ENCODE data around the gene NDUFA8. TPM values are rescaled to one million over a fixed set of nuclear protein-coding genes. Genes with fewer than 3 reads are reported as not detected.

Gene NDUFA8
- polyA plus RNA-seq, 1 of the 3 experiments (the other 2 are of a cell fraction) = 116 TPM

GRCh38 chr9:122207096-122207495 is 47.5 kb upstream of the NDUFA8 start:
- Histone ChIP-seq H3K27ac (ENCODE audit: low read depth in 2 of 2, low read length in 1 of 2) (no peak overlapping the region), H3K9me2 (no peaks in the 10 kb centered on the region)
- POLR2A ChIA-PET = no interaction called here

More at GRCh38 chr9:122207096-122207495, 47.5 kb upstream of the NDUFA8 start:
- Histone ChIP-seq H3K9ac (no peak overlapping the region), H4K20me1 (ENCODE audit: insufficient read depth) (no peaks in the 10 kb centered on the region), H3K4me3 (ENCODE audit: low read depth in 2 of 2, low read length in 1 of 2) (no peak overlapping the region), H3F3A (replicated peaks; ENCODE audit: insufficient read depth) (no peaks in the 10 kb centered on the region), H3K36me3 (replicated peaks in 1 of 2; ENCODE audit: control insufficient read depth in 1 of 2, insufficient read depth in 2 of 2, low read length in 1 of 2) (no peaks in the 10 kb centered on the region), H2AFZ (ENCODE audit: low read depth) (no peak overlapping the region), H3K79me2 (ENCODE audit: insufficient read depth) (no peaks in the 10 kb centered on the region), H3K9me3 (no peaks in the 10 kb centered on the region), H3K27me3 (ENCODE audit: insufficient read depth) (peaks cover 45% of the 10 kb centered on the region), H3K4me1 (ENCODE audit: control insufficient read depth in 1 of 2, insufficient read depth in 2 of 2, low read depth in 1 of 2, low read length in 1 of 2) (peaks cover 0 to 10% of the 10 kb centered on the region in 2 experiments; a peak in 1 of 4 replicates), H3K4me2 (no peak overlapping the region)
- 81% methylated on average over 6 of the region's 9 CpGs for WGBS (ENCODE audit: low lambda C conversion rate)
- CTCF ChIA-PET = interaction anchor here (0.9 to 1.4 kb wide), 3 partner anchors 49 to 84 kb away, joined by 3 to 5 read pairs (median 4); no protein-coding TSS in a partner anchor
- DNase-seq = no peak
- TF ChIP-seq NFIC (IDR thresholded peaks at IDR 0.05; ENCODE audit: borderline replicate concordance) = no peak
- TF ChIP-seq FOSL2 (IDR thresholded peaks at IDR 0.05; ENCODE audit: borderline replicate concordance, low read depth) = no peak
- TF ChIP-seq NRF1 (IDR thresholded peaks at IDR 0.05; ENCODE audit: low read depth, low read length) = no peak
- no peak for TF ChIP-seq CHD2 (IDR thresholded peaks at IDR 0.05; ENCODE audit: low read length, partially characterized antibody)
- TF ChIP-seq SMC3 (IDR thresholded peaks at IDR 0.05; ENCODE audit: low read depth, low read length) = no peak
- TF ChIP-seq ELF1 (IDR thresholded peaks at IDR 0.05) = no peak
- no peak for TF ChIP-seq RXRA (IDR thresholded peaks at IDR 0.05; ENCODE audit: borderline replicate concordance, low read depth)
- TF ChIP-seq TCF12 (IDR thresholded peaks at IDR 0.05) = no peak
- TF ChIP-seq FOXM1 (IDR thresholded peaks at IDR 0.05; ENCODE audit: low read depth) = no peak
- TF ChIP-seq USF1 (IDR thresholded peaks at IDR 0.05; ENCODE audit: borderline replicate concordance, low read depth) = no peak
- no peak for TF ChIP-seq JUND (IDR thresholded peaks at IDR 0.05)
- TF ChIP-seq REST (IDR thresholded peaks at IDR 0.05; ENCODE audit: low read depth, low read length) = no peak
- TF ChIP-seq GATA2 (CRISPR knock-in tag; IDR thresholded peaks at IDR 0.05) = no peak
- no peak for TF ChIP-seq MEF2A (IDR thresholded peaks at IDR 0.05; ENCODE audit: borderline replicate concordance, low read depth)
- no peak for TF ChIP-seq RAD21 (IDR thresholded peaks at IDR 0.05; ENCODE audit: low read length)
- TF ChIP-seq MAX (IDR thresholded peaks at IDR 0.05; ENCODE audit: low read depth) = no peak

All from SK-N-SH (cell line).